Astrocyte of the spinal cord (primary cell): ENCODE results near the gene KCNAB2.

Experiments
- DNase-seq: peaks from one replicate; pipeline ENCODE4 v3.0.0; 2011; ENCODE audit warnings: low read depth, low spot score
- H3K4me3 ChIP-seq: 2 replicates; pipeline ENCODE4 v1.5.1; 2011; ENCODE audit warnings: low read depth, mild to moderate bottlenecking, low read length, moderate library complexity
- CTCF ChIP-seq: IDR thresholded peaks from 2 replicates; pipeline ENCODE4 v1.5.1; 2012; ENCODE audit warnings: low read depth, mild to moderate bottlenecking, low read length, inconsistent platforms
- in situ Hi-C: cut with HindIII; loops from 2 replicates; pipeline ENCODE4 v1.10.0; 2017; ENCODE audit warnings: low sequenced_read_pairs

The KCNAB2 gene

GRCh38 chr1:6123816-6124215, 78.1 kb downstream of the KCNAB2 start:
- in situ Hi-C loops = no loop called here
- DNase-seq = no peak
- TF ChIP-seq CTCF = no peak
- H3K4me3 ChIP-seq = no peak overlapping the region

- in situ Hi-C loops = no loop called here
- TF ChIP-seq CTCF = no peak
These were observed 78.7 kb downstream of the KCNAB2 start for GRCh38 chr1:6124341-6124740.

GRCh38 chr1:6124746-6125365, 79.2 kb downstream of the KCNAB2 start:
- in situ Hi-C loops = no loop called here
- no peak overlapping the region for H3K4me3 ChIP-seq
- no peak for DNase-seq
- TF ChIP-seq CTCF = no peak

More at GRCh38 chr1:6124341-6124740, 78.7 kb downstream of the KCNAB2 start:
- no peak for DNase-seq
- no peak overlapping the region for H3K4me3 ChIP-seq

GRCh38 chr1:6125366-6125765, 79.7 kb downstream of the KCNAB2 start:
- in situ Hi-C loops = no loop called here
- H3K4me3 ChIP-seq = no peak overlapping the region
- no peak for TF ChIP-seq CTCF
- DNase-seq = no peak

GRCh38 chr1:6126028-6126427, 80.3 kb downstream of the KCNAB2 start:
- DNase-seq = no peak
- in situ Hi-C loops = no loop called here
- TF ChIP-seq CTCF = no peak
- no peak overlapping the region for H3K4me3 ChIP-seq

- in situ Hi-C loops = no loop called here
- H3K4me3 ChIP-seq = no peak overlapping the region
- no peak for DNase-seq
- no peak for TF ChIP-seq CTCF
These were observed 80.9 kb downstream of the KCNAB2 start for GRCh38 chr1:6126521-6127067.
